WTC11 (cell line): Measurements from ENCODE around the gene WFS1.

Source experiments
- CTCF ChIP-seq: fragments of 200-600 bp; IDR thresholded peaks from 2 replicates; pipeline ENCODE4 v1.8.0; 2022; ENCODE audit warnings: antibody characterized with exemption
- E2F5 ChIP-seq: sonication (generic); formaldehyde crosslinking; IDR thresholded peaks from 2 replicates; pipeline ENCODE4 v1.8.1; 2022; ENCODE audit warnings: mild to moderate bottlenecking, moderate library complexity, missing genetic modification reagents
- ESRRA ChIP-seq: sonication (generic); formaldehyde crosslinking; IDR thresholded peaks from 2 replicates; pipeline ENCODE4 v1.8.1; 2022; ENCODE audit warnings: mild to moderate bottlenecking, missing genetic modification reagents, borderline replicate concordance
- MAX ChIP-seq: sonication (generic); formaldehyde crosslinking; IDR thresholded peaks from 2 replicates; pipeline ENCODE4 v1.8.0; 2022; ENCODE audit warnings: mild to moderate bottlenecking, missing genetic modification reagents

DNA sequence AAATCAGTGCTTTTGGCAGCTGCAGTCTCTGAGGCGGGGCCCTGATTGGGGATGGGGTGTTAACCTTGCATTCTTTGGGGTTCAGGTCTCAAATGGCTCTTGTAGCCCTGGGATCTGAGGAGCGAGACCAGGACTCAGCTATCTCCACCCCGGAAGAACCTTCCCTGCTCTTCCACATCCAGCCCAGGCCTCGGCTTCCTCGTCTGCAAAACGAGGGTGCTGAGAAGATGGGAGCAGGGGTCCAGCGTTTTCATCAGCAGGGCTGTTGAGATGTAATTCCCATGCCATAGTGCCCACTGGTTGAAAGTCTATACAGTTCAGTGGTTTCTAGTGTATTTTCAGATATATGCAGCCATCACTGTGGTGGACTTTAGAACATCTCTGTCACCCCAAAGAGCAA lies 34.6 kb upstream of the WFS1 start:
- TF ChIP-seq ESRRA (CRISPR knock-in tag) (no peak), MAX (CRISPR knock-in tag) (no peak), E2F5 (CRISPR knock-in tag) (no peak), CTCF (no peak)
